ENCODE measurements around the gene PIK3R5. TPM values are rescaled to one million over a fixed set of nuclear protein-coding genes. Genes with fewer than 3 reads are reported as not detected.

Gene PIK3R5
- total RNA-seq, 2 donors from 2014 or later: 3.2 to 10.4 TPM

- Histone ChIP-seq H3K36me3 (no peaks in the 10 kb centered on the region), H3K9me3 (no peaks in the 10 kb centered on the region), H3K27me3 (replicated peaks; ENCODE audit: insufficient read depth) (peaks cover 1% of the 10 kb centered on the region), H3K4me3 (no peak overlapping the region), H3K27ac (no peak overlapping the region), H3K4me1 (replicated peaks) (no peaks in the 10 kb centered on the region)
- 86% methylated on average over 8 of the region's 8 CpGs for WGBS
- DNase-seq (ENCODE audit: low spot score): no peak
- TF ChIP-seq POLR2AphosphoS5 (IDR thresholded peaks at IDR 0.05) (no peak), CTCF (IDR thresholded peaks at IDR 0.05) (no peak), POLR2A (IDR thresholded peaks at IDR 0.05) (no peak)
- intact Hi-C loops (cut with DNase I): no loop called here
Observed at GRCh38 chr17:8914554-8914953, 51.0 kb downstream of the PIK3R5 start.

- Histone ChIP-seq H3K27ac (no peak overlapping the region), H3K4me3 (no peak overlapping the region), H3K27me3 (replicated peaks; ENCODE audit: insufficient read depth) (peaks cover 1% of the 10 kb centered on the region), H3K4me1 (replicated peaks) (no peaks in the 10 kb centered on the region), H3K9me3 (no peaks in the 10 kb centered on the region), H3K36me3 (no peaks in the 10 kb centered on the region)
- DNase-seq (ENCODE audit: low spot score): no peak
- intact Hi-C loops (cut with DNase I): no loop called here
- 80% methylated on average over 4 of the region's 4 CpGs for WGBS
- TF ChIP-seq POLR2A (IDR thresholded peaks at IDR 0.05) (no peak), POLR2AphosphoS5 (IDR thresholded peaks at IDR 0.05) (no peak), CTCF (IDR thresholded peaks at IDR 0.05) (no peak)
Observed at GRCh38 chr17:8913879-8914278, 51.6 kb downstream of the PIK3R5 start.

- no peak for DNase-seq (ENCODE audit: low spot score)
- H3K9me3 ChIP-seq: no peaks in the 10 kb centered on the region
- H3K4me1 ChIP-seq (replicated peaks): no peaks in the 10 kb centered on the region
- 88% methylated on average over 6 of the region's 6 CpGs for WGBS
- H3K4me3 ChIP-seq: no peak overlapping the region
- intact Hi-C loops (cut with DNase I): no loop called here
- H3K36me3 ChIP-seq: no peaks in the 10 kb centered on the region
- no peak overlapping the region for H3K27ac ChIP-seq
- no peak for TF ChIP-seq POLR2A (IDR thresholded peaks at IDR 0.05)
- no peak for TF ChIP-seq POLR2AphosphoS5 (IDR thresholded peaks at IDR 0.05)
- TF ChIP-seq CTCF (IDR thresholded peaks at IDR 0.05): no peak
- peaks cover 1% of the 10 kb centered on the region for H3K27me3 ChIP-seq (replicated peaks; ENCODE audit: insufficient read depth)
Observed at GRCh38 chr17:8913091-8913490, 52.4 kb downstream of the PIK3R5 start.

- intact Hi-C loops (cut with DNase I): no loop called here
- H3K4me3 ChIP-seq: no peak overlapping the region
- H3K36me3 ChIP-seq: no peaks in the 10 kb centered on the region
- no peak for DNase-seq (ENCODE audit: low spot score)
- peaks cover 1% of the 10 kb centered on the region for H3K27me3 ChIP-seq (replicated peaks; ENCODE audit: insufficient read depth)
- no peak for TF ChIP-seq POLR2A (IDR thresholded peaks at IDR 0.05)
- no peak for TF ChIP-seq POLR2AphosphoS5 (IDR thresholded peaks at IDR 0.05)
- TF ChIP-seq CTCF (IDR thresholded peaks at IDR 0.05): no peak
- 81% methylated on average over 18 of the region's 18 CpGs for WGBS
- no peak overlapping the region for H3K27ac ChIP-seq
- H3K4me1 ChIP-seq (replicated peaks): no peaks in the 10 kb centered on the region
- H3K9me3 ChIP-seq: no peaks in the 10 kb centered on the region
Observed at GRCh38 chr17:8912084-8912981, 53.2 kb downstream of the PIK3R5 start.

Data from prostate gland (tissue), 2 donors.